ENCODE results near the gene GLRA1. TPM values are rescaled to one million over a fixed set of nuclear protein-coding genes. Genes with fewer than 3 reads are reported as not detected.
"Not testable (repeated sequence)": the region's sequence is repeated elsewhere in the genome, so short reads cannot be mapped to it uniquely, and the experiment has no call there.

GLRA1 gene
- total RNA-seq, 2 donors from 2014 or later = not detected

DNA sequence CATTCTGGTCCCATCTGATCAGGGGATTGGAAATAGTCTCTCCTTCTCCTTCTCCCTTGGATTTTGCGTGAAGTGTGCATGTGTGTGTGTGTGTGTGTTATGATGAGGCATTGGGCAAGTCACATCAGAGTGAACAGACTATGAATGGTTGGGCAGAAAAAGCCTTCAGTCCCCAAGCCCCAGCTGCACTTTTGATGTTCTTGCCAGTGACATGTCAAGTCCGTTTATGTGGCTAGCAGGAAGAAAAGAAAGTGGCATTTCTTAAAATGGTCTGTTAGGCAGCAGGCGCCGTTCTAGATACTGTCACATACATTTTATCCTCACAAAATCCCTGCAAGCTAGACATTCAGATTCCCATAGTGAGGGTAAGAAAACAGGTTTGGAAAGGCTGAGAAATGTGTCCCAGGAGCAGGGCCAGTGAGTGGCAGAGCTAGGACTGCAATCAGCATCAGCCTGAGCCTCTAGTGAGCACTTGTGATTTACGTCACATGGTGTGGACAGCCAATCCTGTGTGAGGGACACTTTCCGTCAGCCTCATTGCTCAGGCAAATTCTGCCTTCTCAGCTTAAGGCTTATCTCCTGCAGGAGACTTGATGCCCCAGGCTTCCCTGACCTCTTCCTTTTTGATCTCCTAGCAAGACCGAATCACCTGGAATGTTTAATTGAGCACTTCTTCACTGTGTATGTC lies 60.4 kb downstream of the GLRA1 start:
- intact Hi-C loops (cut with DNase I) = no loop called here
- H3K9ac ChIP-seq (ENCODE audit: low read depth in 2 of 2, low read length in 2 of 2) = no peak overlapping the region
- H3K9me3 ChIP-seq = no peaks in the 10 kb centered on the region
- no peak overlapping the region for H3K27ac ChIP-seq
- H3K27me3 ChIP-seq = no peaks in the 10 kb centered on the region
- TF ChIP-seq, protein P1, sequence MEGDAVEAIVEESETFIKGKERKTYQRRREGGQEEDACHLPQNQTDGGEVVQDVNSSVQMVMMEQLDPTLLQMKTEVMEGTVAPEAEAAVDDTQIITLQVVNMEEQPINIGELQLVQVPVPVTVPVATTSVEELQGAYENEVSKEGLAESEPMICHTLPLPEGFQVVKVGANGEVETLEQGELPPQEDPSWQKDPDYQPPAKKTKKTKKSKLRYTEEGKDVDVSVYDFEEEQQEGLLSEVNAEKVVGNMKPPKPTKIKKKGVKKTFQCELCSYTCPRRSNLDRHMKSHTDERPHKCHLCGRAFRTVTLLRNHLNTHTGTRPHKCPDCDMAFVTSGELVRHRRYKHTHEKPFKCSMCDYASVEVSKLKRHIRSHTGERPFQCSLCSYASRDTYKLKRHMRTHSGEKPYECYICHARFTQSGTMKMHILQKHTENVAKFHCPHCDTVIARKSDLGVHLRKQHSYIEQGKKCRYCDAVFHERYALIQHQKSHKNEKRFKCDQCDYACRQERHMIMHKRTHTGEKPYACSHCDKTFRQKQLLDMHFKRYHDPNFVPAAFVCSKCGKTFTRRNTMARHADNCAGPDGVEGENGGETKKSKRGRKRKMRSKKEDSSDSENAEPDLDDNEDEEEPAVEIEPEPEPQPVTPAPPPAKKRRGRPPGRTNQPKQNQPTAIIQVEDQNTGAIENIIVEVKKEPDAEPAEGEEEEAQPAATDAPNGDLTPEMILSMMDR (IDR thresholded peaks at IDR 0.05) = no peak
- no peaks in the 10 kb centered on the region for H3K36me3 ChIP-seq
- H3K4me3 ChIP-seq = no peak overlapping the region
- no peak for DNase-seq
- no peaks in the 10 kb centered on the region for H3K4me1 ChIP-seq

DNA sequence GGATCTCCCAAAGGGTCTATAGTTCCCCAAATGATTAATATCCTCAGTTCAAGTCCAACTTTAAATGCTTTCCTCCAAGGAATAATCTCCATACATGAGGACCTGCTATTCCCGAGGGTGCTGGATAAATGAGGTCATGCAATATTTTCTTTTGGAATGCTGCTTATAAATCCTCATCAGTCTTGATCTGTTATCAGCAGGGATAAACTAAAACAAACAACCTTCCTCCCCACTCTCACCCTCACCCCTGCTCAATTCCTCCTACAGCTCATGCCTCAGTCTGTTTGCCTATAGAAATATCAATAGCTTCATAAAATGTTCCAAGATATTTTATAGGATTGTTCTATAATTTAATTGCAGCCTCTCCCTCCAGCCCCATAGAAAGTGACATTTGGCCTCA lies 61.1 kb downstream of the GLRA1 start:
- Histone ChIP-seq H3K36me3 (no peaks in the 10 kb centered on the region), H3K27me3 (no peaks in the 10 kb centered on the region), H3K27ac (no peak overlapping the region), H3K9ac (ENCODE audit: low read depth in 2 of 2, low read length in 2 of 2) (no peak overlapping the region), H3K4me1 (no peaks in the 10 kb centered on the region), H3K4me3 (no peak overlapping the region), H3K9me3 (no peaks in the 10 kb centered on the region)
- intact Hi-C loops (cut with DNase I) = no loop called here
- TF ChIP-seq, protein P1 (IDR thresholded peaks at IDR 0.05) = no peak
- DNase-seq = no peak

DNA sequence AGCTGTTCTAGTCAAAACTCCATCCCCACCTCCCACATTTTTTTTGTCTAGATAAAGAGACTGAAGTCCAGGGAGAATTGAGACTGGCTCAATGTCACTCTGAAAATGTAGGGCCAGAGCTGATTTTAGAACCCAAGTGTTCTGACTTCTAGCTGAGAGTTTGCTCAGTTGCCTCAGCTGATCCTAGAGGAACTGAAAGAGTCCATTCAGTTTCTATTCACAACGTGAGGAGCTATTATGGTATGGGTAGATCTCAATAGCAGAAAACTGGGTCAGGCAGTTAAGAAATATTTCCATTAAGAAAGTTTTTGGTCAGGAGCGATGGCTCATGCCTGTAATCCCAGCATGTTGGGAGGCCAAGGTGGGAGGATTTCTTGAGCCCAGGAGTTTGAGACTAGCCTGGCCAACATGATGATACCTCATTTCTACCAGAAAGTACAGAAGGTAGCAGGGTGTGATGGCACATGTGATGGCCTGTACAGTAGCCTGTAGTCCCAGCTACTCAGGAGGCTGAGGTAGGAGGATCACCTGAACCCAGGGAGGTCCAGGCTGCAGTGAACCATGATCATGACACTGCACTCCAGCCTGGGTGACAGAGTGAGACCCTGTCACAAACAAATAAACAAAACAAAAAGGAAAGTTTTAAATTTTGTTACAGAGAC lies 61.7 kb downstream of the GLRA1 start:
- H3K9me3 ChIP-seq = no peaks in the 10 kb centered on the region
- TF ChIP-seq, protein P1 (IDR thresholded peaks at IDR 0.05) = no peak
- H3K27ac ChIP-seq = no peak overlapping the region
- DNase-seq = no peak
- H3K4me3 ChIP-seq = no peak overlapping the region
- no peaks in the 10 kb centered on the region for H3K36me3 ChIP-seq
- H3K9ac ChIP-seq (ENCODE audit: low read depth in 2 of 2, low read length in 2 of 2) = no peak overlapping the region
- H3K27me3 ChIP-seq = no peaks in the 10 kb centered on the region
- no peaks in the 10 kb centered on the region for H3K4me1 ChIP-seq
- intact Hi-C loops (cut with DNase I) = no loop called here

DNA sequence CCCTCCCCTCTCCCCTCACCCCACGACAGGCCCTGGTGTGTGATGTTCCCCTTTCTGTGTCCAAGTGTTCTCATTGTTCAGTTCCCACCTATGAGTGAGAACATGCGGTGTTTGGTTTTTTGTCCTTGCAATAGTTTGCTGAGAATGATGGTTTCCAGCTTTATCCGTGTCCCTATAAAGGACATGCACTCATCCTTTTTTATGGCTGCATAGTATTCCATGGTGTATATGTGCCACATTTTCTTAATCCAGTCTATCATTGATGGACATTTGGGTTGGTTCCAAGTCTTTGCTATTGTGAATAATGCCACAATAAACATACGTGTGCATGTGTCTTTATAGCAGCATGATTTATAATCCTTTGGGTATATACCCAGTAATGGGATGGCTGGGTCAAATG lies 63.8 kb downstream of the GLRA1 start:
- H3K9ac ChIP-seq (ENCODE audit: low read depth in 2 of 2, low read length in 2 of 2); H3K4me3 ChIP-seq; H3K27ac ChIP-seq; H3K36me3 ChIP-seq; DNase-seq; H3K4me1 ChIP-seq; intact Hi-C loops (cut with DNase I); H3K27me3 ChIP-seq; H3K9me3 ChIP-seq: not testable (repeated sequence)

DNA sequence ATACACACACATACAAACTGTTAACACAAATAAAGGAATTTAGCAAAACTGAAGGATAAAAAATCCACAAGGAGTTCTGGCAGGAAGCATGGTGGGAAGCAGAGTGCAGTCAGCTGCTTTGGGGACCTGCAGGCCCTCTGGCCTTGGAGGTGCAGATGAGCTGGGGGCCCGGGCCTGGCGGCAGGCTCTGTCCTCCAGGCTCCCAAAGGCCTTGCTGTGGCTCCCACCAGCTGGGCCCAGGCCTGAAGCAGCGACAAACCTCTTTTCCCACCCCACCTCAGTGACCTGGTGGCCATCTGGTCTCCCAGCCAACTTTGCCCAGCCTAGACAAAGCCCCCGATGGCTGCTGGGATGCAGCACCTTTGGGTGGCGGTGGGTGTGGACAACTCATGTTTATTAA lies 67.8 kb downstream of the GLRA1 start:
- intact Hi-C loops (cut with DNase I) = no loop called here
- H3K4me1 ChIP-seq = no peaks in the 10 kb centered on the region
- H3K4me3 ChIP-seq = no peak overlapping the region
- TF ChIP-seq, protein P1 (IDR thresholded peaks at IDR 0.05) = no peak
- H3K36me3 ChIP-seq = no peaks in the 10 kb centered on the region
- DNase-seq = no peak
- H3K9ac ChIP-seq (ENCODE audit: low read depth in 2 of 2, low read length in 2 of 2) = no peak overlapping the region
- no peaks in the 10 kb centered on the region for H3K9me3 ChIP-seq
- H3K27me3 ChIP-seq = no peaks in the 10 kb centered on the region
- no peak overlapping the region for H3K27ac ChIP-seq

DNA sequence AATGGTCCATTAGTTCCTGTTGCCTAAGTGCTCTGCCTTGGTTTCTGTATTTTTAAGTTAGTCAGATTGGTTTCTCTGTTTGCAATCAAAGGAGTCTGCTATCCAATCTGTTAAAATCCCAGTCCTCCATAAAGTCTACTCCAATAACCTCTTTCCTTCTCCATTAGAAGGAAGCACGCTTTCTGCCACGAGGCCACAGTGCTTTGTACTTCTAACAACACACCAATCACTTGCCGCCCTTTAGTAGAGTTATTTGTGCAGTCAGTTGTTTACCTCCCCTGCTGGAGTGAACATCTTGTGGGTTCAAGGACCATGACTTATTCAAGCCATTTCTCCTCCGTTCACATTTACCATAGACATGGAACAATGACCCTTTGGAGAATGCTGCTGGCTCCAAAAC lies 69.0 kb downstream of the GLRA1 start:
- DNase-seq = no peak
- Histone ChIP-seq H3K9me3 (no peaks in the 10 kb centered on the region), H3K36me3 (no peaks in the 10 kb centered on the region), H3K4me3 (no peak overlapping the region), H3K27me3 (no peaks in the 10 kb centered on the region), H3K4me1 (no peaks in the 10 kb centered on the region), H3K27ac (no peak overlapping the region), H3K9ac (ENCODE audit: low read depth in 2 of 2, low read length in 2 of 2) (no peak overlapping the region)
- intact Hi-C loops (cut with DNase I) = no loop called here
- TF ChIP-seq, protein P1 (IDR thresholded peaks at IDR 0.05) = no peak

All from colonic mucosa (tissue), 4 donors.